22Rv1 (cell line): ENCODE data around the gene R3HDML.
"Not testable (repeated sequence)": the region's sequence is repeated elsewhere in the genome, so short reads cannot be mapped to it uniquely, and the experiment has no call there.

Experiments used
- H3K27ac ChIP-seq: fragments of 450-650 bp; 2 replicates; pipeline ENCODE4 v1.5.1; 2017
- ZFX ChIP-seq: fragments of 450-650 bp; IDR thresholded peaks from 2 replicates; pipeline ENCODE4 v1.6.1; 2017; ENCODE audit warnings: antibody characterized with exemption, borderline replicate concordance
- TF ChIP-seq, protein P1 (sequence below): fragments of 450-650 bp; IDR thresholded peaks from 2 replicates; pipeline ENCODE4 v1.5.1; 2017; ENCODE audit warnings: mild to moderate bottlenecking

R3HDML gene, protein sequence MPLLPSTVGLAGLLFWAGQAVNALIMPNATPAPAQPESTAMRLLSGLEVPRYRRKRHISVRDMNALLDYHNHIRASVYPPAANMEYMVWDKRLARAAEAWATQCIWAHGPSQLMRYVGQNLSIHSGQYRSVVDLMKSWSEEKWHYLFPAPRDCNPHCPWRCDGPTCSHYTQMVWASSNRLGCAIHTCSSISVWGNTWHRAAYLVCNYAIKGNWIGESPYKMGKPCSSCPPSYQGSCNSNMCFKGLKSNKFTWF

DNA sequence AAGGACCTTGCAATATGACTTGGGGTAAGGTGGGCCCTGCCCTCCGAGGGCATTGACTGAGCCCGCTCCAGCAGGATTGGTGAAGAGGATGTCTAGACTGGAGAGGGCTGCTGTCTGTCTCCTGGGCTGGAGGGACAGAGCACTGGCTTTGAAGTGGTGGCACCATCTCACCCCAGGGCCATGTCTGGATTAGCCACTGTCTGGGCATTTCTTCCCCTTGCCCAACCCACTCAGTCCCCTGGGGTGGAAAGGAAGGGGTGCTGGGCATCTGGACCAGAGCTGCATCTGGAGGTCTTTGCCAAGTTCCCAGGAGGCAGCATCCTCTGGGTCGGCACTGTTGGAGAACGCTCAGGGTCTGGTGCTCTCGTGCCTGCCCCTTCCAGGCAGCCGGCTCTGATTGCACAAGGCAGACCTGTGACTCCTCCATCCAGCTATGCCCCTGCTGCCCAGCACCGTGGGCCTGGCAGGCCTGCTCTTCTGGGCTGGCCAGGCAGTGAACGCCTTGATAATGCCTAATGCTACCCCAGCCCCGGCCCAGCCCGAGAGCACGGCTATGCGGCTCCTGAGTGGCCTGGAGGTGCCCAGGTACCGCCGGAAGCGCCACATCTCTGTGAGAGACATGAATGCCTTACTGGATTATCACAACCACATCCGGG lies at the start of gene R3HDML:
Gene R3HDML, plus strand, starts transcription at position 319 of the 656 bp plus-strand sequence. Its CDS starts 115 bp downstream, at position 434.
- no peak within 1 kb of the TSS for H3K27ac ChIP-seq
- TF ChIP-seq, protein P1, sequence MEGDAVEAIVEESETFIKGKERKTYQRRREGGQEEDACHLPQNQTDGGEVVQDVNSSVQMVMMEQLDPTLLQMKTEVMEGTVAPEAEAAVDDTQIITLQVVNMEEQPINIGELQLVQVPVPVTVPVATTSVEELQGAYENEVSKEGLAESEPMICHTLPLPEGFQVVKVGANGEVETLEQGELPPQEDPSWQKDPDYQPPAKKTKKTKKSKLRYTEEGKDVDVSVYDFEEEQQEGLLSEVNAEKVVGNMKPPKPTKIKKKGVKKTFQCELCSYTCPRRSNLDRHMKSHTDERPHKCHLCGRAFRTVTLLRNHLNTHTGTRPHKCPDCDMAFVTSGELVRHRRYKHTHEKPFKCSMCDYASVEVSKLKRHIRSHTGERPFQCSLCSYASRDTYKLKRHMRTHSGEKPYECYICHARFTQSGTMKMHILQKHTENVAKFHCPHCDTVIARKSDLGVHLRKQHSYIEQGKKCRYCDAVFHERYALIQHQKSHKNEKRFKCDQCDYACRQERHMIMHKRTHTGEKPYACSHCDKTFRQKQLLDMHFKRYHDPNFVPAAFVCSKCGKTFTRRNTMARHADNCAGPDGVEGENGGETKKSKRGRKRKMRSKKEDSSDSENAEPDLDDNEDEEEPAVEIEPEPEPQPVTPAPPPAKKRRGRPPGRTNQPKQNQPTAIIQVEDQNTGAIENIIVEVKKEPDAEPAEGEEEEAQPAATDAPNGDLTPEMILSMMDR = no peak
- TF ChIP-seq ZFX = no peak

DNA sequence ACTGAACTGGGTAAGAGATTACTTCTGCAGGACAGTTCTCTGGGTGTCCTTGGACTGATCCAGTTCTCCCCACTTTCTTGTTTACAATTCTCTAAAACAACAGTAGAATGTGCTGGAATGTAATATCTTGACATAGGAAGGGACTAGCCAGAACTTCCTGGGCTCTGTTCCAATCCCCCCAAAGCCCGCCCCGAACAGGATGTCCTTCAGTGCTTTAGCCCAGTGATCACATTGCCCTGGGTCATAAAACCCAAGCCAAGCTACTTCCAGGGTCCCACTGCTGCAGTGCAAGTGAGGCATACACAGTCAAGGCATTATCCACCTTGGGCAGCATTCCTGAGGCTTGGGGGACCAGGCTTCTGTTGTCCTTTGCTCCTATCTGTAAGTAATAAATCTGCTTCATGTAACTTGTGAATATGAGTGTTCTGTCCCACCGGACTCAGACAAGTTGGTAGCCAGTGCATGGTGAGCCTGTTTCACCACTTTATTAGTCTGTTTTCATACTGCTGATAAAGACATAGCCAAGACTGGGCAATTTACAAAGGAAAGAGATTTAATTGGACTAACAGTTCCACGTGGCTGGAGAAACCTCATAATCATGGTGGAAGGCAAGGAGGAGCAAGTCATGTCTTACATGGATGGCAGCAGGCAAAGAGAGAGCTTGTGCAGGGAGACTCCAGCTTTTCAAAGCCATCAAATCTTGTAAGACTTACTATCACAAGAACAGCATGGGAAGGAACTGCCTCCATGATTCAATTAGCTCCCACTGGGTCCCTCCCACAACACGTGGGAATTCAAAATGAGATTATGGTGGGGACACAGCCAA lies 49.4 kb upstream of the R3HDML start:
- H3K27ac ChIP-seq = no peak overlapping the region
- TF ChIP-seq ZFX = no peak
- TF ChIP-seq, protein P1 = no peak

DNA sequence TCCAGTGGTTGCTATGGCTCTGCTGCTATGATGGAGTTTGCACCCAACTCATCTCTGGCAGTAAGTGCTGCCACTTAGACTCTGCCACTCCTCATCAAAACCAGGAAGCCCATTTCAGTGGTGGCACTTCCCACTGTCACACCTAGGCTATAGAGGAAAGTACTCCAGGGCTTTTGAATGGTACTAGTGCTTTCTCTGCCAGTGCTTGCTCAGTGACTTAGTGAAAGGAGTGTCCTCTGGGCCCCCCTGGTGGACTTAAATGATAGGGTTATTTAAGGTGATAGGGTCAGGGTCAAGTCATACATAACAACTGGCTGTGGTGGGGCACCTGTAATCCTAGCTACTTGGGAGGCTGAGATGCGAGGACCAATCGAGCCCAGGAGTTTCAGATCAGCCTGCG lies 48.6 kb upstream of the R3HDML start:
- no peak overlapping the region for H3K27ac ChIP-seq
- TF ChIP-seq ZFX = no peak
- TF ChIP-seq, protein P1 = no peak

DNA sequence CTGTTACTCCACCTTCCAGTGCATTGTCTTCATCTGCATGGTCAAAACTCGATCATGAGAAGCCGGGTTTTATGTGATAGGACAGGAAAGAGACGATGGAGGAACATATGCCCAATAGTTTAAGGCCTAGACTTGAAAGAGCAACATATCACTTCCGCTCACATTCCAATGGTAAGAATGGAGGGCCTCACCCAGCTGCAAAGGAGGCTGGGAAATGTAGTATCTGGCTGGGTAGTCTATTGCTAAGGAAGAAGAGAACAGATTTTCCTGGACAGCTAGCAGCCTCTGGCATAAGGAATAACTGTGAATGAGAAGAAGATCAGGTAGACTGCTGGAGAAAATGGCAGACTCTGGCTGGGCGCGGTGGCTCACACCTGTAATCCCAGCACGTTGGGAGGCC lies 45.1 kb upstream of the R3HDML start:
- no peak overlapping the region for H3K27ac ChIP-seq
- no peak for TF ChIP-seq ZFX
- TF ChIP-seq, protein P1 = no peak

DNA sequence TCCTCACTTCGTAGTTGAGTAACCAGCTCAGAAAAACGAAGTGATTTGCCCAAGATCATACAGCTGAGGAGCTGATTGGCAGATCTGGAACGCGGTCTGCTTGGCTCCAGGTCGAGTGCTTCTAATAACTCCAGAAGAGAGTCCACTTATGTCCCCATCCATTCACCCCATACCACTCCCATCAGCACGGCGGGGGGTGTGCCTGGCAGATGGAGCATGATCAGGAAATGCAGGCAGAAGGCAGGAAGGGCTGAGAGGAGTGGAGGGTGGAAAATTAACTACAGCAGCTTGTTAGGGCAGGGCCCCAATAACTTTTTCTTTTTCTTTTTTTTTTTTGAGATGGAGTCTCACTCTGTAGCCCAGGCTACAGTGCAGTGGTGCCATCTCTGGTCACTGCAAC lies 40.8 kb upstream of the R3HDML start:
- no peak overlapping the region for H3K27ac ChIP-seq
- no peak for TF ChIP-seq ZFX
- TF ChIP-seq, protein P1 = no peak

DNA sequence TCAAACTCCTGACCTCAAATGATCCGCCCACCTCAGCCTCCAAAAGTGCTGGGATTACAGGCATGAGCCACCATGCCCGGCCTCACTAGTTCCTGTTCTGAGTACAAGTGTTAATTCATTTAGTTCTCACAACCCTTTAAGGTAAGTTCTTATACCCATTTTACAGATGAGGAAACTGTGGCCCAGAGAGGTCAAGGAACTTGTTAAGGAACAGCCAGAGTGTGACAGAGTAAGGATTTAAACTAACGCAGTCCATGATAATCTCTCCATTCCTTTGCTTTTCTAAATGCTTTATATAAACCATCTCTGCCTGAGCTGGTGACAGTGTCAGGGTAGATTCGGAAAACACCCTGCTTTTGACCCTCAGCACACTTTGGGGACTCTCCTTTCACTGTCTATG lies 39.1 kb upstream of the R3HDML start:
- TF ChIP-seq, protein P1 = no peak
- TF ChIP-seq ZFX = no peak

DNA sequence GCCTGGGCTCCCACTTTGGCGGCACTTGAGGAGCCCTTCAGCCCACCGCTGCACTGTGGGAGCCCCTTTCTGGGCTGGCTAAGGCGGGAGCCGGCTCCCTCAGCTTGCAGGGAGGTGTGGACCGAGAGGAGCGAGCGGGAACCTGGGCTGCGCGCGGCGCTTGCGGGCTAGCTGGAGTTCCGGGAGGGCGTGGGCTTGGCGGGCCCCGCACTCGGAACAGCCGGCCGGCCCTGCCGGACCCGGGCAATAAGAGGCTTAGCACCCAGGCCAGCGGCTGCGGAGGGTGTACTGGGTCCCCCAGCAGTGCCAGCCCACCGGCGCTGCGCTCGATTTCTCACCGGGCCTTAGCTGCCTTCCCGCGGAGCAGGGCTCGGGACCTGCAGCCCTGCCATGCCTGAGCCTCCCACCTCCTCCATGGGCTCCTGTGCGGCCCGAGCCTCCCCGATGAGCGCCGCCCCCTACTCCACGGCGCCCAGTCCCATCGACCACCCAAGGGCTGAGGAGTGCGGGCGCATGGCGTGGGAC lies 37.8 kb upstream of the R3HDML start:
- not testable (repeated sequence) for H3K27ac ChIP-seq

More for the DNA sequence above, 39.1 kb upstream of the R3HDML start:
- no peak overlapping the region for H3K27ac ChIP-seq
